RWPE2 (cell line): Measurements from ENCODE around the gene TNRC6C.
A peak's percentile ranks its signal among the peaks of the same experiment; 100 is the strongest.

Experiments used
- ATAC-seq: fragments of 200-7000 bp; cut with Tn5 transposase; 3 replicates; pipeline ENCODE4 v1.9.1; 2021; ENCODE audit warnings: low read depth
- DNase-seq: peaks from one replicate; pipeline ENCODE4 v3.0.0-alpha.2; 2020; ENCODE audit warnings: low spot score
- H3K27ac ChIP-seq: fragments of 450-650 bp; 2 replicates; pipeline ENCODE4 v1.5.1; 2017; ENCODE audit warnings: mild to moderate bottlenecking; ENCODE audit not compliant: poor library complexity, severe bottlenecking
- H3K27me3 ChIP-seq: fragments of 250-450 bp; sonication (Bioruptor Pico); 2 replicates; pipeline ENCODE4 v1.5.1; 2021; ENCODE audit warnings: mild to moderate bottlenecking, moderate library complexity; ENCODE audit not compliant: insufficient read depth, poor library complexity, severe bottlenecking
- H3K36me3 ChIP-seq: fragments of 250-450 bp; sonication (Bioruptor Pico); 2 replicates; pipeline ENCODE4 v1.5.1; 2020; ENCODE audit warnings: low read depth, mild to moderate bottlenecking, moderate library complexity
- H3K4me1 ChIP-seq: fragments of 250-450 bp; sonication (Bioruptor Pico); 2 replicates; pipeline ENCODE4 v1.5.1; 2021; ENCODE audit warnings: mild to moderate bottlenecking, moderate library complexity; ENCODE audit not compliant: insufficient read depth, poor library complexity, severe bottlenecking
- H3K4me3 ChIP-seq: fragments of 250-450 bp; sonication (Bioruptor Pico); 2 replicates; pipeline ENCODE4 v1.5.1; 2021; ENCODE audit warnings: mild to moderate bottlenecking, moderate library complexity; ENCODE audit not compliant: severe bottlenecking
- H3K9me3 ChIP-seq: fragments of 250-450 bp; sonication (Bioruptor Pico); 2 replicates; pipeline ENCODE4 v1.5.1; 2021; ENCODE audit warnings: mild to moderate bottlenecking, moderate library complexity; ENCODE audit not compliant: severe bottlenecking
- TF ChIP-seq, protein P1 (sequence below): fragments of 450-650 bp; IDR thresholded peaks from one replicate; pipeline ENCODE4 v1.5.1; 2017; ENCODE audit warnings: mild to moderate bottlenecking, moderate library complexity; ENCODE audit not compliant: poor library complexity, severe bottlenecking

The TNRC6C gene

GRCh38 chr17:78142119-78142861, 183.8 kb downstream of the TNRC6C start:
- Histone ChIP-seq H3K36me3 (no peaks in the 10 kb centered on the region), H3K9me3 (no peaks in the 10 kb centered on the region), H3K4me3 (no peak overlapping the region), H3K4me1 (peaks cover 34% of the 10 kb centered on the region), H3K27ac (peak overlapping the region; percentile 69), H3K27me3 (no peaks in the 10 kb centered on the region)
- DNase-seq (peak; percentile 98), ATAC-seq (peak; percentile 75)
- TF ChIP-seq, protein P1, sequence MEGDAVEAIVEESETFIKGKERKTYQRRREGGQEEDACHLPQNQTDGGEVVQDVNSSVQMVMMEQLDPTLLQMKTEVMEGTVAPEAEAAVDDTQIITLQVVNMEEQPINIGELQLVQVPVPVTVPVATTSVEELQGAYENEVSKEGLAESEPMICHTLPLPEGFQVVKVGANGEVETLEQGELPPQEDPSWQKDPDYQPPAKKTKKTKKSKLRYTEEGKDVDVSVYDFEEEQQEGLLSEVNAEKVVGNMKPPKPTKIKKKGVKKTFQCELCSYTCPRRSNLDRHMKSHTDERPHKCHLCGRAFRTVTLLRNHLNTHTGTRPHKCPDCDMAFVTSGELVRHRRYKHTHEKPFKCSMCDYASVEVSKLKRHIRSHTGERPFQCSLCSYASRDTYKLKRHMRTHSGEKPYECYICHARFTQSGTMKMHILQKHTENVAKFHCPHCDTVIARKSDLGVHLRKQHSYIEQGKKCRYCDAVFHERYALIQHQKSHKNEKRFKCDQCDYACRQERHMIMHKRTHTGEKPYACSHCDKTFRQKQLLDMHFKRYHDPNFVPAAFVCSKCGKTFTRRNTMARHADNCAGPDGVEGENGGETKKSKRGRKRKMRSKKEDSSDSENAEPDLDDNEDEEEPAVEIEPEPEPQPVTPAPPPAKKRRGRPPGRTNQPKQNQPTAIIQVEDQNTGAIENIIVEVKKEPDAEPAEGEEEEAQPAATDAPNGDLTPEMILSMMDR, result no peak

- Histone ChIP-seq H3K9me3 (no peaks in the 10 kb centered on the region), H3K27me3 (no peaks in the 10 kb centered on the region), H3K27ac (peak overlapping the region; percentile 2), H3K36me3 (no peaks in the 10 kb centered on the region), H3K4me1 (peaks cover 34% of the 10 kb centered on the region), H3K4me3 (no peak overlapping the region)
- DNase-seq (no peak), ATAC-seq (no peak)
- TF ChIP-seq, protein P1, result no peak
These were observed 185.0 kb downstream of the TNRC6C start for GRCh38 chr17:78143214-78144146.

- peaks cover 34% of the 10 kb centered on the region for H3K4me1 ChIP-seq
- TF ChIP-seq, protein P1, result peak; percentile 13
- DNase-seq (peak; percentile 78), ATAC-seq (peak; percentile 10; the same call in 1 of the 3 replicates)
- peak overlapping the region; percentile 2 for H3K27ac ChIP-seq
- H3K9me3 ChIP-seq, result no peaks in the 10 kb centered on the region
- H3K4me3 ChIP-seq, result no peak overlapping the region
- H3K27me3 ChIP-seq, result no peaks in the 10 kb centered on the region
- H3K36me3 ChIP-seq, result no peaks in the 10 kb centered on the region
These were observed 185.7 kb downstream of the TNRC6C start for GRCh38 chr17:78144147-78144719.

DNA sequence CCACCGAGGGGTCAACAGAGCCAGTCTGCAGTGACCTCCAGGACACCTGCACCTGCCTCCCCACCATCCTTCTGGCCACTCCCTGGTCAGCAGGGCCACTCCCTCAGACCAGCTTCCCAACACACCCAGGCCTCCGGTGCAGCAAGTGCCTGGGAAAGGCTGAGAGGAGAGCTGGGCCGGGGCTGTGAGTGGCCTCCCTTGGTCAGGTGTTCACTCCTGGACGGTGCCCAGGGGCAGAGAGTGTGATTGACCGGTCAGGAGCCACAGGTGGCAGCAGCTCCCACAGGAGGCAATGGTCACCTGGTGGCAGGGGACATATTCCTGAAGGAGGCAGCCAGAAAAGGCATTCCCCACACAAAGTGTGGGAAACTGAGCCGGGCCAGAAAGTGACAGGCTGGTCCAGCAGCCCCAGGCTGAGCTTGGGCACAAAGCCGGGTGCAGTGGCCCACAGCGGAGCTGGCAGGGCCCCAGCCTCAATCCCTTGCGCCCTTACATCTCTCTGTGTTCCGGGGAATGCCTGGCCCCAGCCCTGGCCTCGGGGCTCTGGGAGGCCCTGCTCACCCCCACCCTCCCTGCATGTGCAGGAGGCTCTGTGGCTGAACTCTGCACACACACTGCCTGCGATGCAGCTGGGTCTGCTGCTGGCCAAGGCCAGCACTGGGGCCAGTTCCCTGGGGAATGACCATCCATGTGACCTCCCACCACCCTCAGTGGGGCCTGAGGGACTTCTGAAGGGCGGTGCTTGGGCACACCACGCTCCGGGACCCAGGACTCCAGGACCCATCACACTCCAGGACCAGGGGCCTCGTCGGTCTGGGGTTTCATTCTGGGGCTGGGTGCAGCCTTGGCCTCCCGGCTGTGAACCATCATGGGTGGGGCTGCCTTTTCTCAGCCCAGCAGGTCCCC, 186.5 kb downstream of the TNRC6C start:
- Histone ChIP-seq H3K27ac (peak overlapping the region; percentile 2), H3K4me1 (peaks cover 31% of the 10 kb centered on the region), H3K36me3 (no peaks in the 10 kb centered on the region), H3K9me3 (no peaks in the 10 kb centered on the region), H3K4me3 (no peak overlapping the region), H3K27me3 (no peaks in the 10 kb centered on the region)
- no peak for DNase-seq
- TF ChIP-seq, protein P1, result no peak
- no peak for ATAC-seq
